Fibroblast of villous mesenchyme (primary cell): ENCODE measurements around the gene PDZD2. TPM values are rescaled to one million over a fixed set of nuclear protein-coding genes. Genes with fewer than 3 reads are reported as not detected.

Experiments
- DNase-seq: peaks from one replicate; pipeline ENCODE4 v3.0.0-alpha.2; 2010; ENCODE audit warnings: low read depth
- H3K4me3 ChIP-seq: 2 replicates; pipeline ENCODE4 v1.5.1; 2011; ENCODE audit warnings: low read depth, mild to moderate bottlenecking, low read length
- total RNA-seq: library from RNA; depleted of rRNA; stranded (reverse); fragments of >200 nt; gene quantifications from 2 replicates; pipeline ENCODE4 v1.2.3, GENCODE V29; 2012
- TF ChIP-seq, protein P1 (sequence below): IDR thresholded peaks from 2 replicates; pipeline ENCODE4 v1.5.1; 2012; ENCODE audit warnings: low read depth, mild to moderate bottlenecking, low read length; ENCODE audit not compliant: insufficient read depth

Gene PDZD2
- total RNA-seq, 1 donor = 2.6 TPM

DNA sequence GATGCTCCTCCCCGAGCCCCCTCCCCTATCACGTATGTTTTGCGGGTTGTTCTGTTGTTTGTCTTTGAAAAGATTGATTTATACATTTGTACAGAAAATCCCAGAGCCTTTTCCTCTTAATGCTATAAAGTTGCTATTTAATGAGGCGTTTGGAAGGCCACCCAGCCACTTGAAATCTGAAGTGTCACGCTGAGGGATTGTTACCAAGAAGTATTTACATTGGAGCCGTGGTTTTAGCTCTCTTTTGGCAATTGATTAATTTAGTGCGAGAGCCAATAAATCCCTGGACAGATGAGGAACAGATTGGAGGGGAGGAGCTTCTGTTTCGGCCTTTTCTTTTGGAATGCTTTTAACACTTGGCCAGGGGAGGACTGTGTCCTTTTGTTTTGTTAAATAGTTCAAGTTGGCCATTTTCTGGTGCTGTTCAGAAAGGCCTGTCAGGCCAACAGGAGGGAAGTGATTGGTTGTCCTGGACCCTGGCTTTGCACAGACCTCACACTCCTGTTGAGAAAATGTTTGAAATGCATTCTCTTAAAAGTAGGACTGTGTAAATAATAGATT is 250.2 kb downstream of the PDZD2 start:
- TF ChIP-seq, protein P1, sequence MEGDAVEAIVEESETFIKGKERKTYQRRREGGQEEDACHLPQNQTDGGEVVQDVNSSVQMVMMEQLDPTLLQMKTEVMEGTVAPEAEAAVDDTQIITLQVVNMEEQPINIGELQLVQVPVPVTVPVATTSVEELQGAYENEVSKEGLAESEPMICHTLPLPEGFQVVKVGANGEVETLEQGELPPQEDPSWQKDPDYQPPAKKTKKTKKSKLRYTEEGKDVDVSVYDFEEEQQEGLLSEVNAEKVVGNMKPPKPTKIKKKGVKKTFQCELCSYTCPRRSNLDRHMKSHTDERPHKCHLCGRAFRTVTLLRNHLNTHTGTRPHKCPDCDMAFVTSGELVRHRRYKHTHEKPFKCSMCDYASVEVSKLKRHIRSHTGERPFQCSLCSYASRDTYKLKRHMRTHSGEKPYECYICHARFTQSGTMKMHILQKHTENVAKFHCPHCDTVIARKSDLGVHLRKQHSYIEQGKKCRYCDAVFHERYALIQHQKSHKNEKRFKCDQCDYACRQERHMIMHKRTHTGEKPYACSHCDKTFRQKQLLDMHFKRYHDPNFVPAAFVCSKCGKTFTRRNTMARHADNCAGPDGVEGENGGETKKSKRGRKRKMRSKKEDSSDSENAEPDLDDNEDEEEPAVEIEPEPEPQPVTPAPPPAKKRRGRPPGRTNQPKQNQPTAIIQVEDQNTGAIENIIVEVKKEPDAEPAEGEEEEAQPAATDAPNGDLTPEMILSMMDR = no peak
- DNase-seq = no peak
- no peak overlapping the region for H3K4me3 ChIP-seq

DNA sequence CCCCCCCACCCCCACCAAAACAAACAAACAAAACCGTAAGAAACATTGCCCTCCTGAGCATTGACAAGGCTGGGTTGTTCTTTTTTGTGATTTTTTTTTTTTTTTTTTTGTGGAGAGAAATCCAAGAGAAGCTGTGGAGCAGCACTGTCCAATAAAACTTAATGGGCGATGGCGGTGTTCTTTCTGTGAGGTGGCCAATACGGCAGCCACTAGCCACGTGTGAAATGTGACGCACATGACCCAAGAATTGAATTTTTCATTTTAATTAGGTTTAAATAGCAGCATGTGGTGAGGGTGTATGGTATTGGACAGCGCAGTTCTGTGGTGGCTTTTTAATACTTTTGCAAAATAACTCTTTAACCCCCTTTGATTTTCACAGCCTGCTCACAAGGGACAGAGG is 251.1 kb downstream of the PDZD2 start:
- H3K4me3 ChIP-seq = no peak overlapping the region
- no peak for DNase-seq
- TF ChIP-seq, protein P1 = no peak

DNA sequence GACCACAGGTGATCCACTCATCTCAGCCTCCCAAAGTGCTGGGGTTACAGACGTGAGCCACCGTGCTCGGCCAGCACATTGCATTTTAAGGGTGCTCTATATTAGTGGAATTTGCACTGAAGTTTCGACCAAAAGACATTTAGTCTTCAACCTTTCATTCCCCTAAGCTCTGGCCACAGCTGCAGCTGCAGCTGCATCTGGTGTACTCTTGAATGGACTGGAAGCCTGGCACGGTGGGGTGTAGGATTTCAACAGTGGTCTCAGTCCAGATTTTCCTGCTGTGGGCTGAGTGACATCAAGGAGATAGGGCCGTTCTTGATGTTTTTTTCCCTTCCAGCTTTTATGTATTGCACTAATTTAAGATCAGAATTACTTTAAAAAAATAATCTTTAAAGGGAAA is 255.2 kb downstream of the PDZD2 start:
- H3K4me3 ChIP-seq = no peak overlapping the region
- TF ChIP-seq, protein P1 = no peak
- no peak for DNase-seq

DNA sequence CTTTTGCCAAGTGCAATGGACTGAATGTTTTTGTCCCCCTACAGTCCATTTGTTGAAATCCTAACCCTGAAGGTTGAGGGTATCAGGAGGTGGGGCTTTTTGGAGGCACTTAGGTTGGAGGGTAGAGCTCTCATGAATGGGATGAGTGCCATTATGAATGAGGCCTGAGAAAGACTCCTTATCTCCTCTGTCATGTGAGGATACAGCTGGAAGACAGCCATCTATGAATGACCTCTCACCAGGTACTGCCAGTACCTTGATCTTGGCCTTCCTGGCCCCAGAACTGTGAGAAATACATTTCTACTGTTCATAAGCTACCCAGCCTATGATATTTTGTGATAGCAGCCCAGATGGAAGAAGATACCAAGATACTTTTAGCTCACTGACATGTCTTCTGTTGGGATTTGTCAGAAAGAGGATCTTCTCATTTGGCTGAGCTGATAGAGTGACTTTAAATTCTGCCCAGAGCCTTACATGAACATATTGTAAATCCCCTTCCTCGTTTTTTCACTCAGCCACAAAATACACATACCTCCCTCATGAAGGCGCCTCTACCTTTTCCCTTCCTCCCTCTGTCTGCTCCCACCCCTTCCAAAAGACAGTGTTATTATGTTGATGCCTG is 256.4 kb downstream of the PDZD2 start:
- TF ChIP-seq, protein P1 = no peak
- no peak for DNase-seq
- no peak overlapping the region for H3K4me3 ChIP-seq

DNA sequence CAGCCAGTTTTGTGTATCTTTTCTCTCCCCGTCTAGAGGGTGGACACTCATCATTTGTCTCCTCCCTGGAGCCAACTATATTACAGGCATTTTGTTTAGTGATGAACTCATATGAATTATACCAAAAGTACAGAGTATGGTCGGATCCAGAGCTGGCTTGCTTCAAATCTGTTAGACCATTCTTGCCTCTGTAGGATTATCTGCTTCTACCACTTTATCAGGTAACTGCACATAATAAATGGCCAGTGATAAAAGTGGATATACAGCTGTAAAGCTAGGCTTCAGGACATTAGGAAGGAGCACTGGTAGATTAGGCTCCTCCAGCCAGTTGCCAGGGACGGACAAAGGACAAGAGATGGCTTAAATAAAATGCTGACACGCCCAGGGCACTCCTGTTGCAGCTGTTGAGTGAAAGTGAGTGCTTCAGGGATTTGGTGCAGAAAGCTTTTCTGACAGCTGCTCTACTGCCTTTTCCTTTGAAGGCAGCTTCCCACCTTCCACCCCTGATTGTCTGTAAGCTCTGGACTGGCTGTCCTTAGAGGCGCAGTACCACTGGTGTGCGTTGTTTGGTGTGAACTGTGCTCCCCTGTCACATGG is 259.2 kb downstream of the PDZD2 start:
- TF ChIP-seq, protein P1 = no peak
- H3K4me3 ChIP-seq = no peak overlapping the region
- no peak for DNase-seq

DNA sequence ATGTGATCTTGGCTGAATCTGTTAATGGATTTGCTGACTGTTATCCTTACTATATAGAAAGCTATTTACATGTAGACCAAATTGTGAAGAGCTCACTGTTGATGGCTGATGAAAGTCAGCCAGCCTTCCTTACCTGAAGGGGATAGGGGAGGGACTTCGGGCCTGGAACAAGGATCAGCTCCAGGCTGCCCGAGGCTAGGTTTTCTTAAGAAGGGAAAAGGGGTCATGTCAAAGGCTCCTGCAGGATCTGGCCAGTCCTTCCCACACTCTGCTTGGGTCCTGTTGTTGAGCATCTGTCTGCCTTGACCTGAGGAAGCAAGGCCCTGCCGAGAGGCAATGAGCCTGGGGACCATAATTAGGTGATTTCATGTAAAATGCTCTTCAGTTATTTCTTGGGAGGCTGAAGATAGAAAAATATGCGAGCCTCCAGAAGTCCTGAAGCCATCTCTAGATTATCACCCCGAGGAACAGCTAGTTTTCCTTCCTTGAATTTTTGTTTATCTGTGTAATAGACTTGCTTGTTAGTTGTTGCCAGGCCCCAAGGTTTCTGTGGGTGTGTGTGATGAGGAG is 261.4 kb downstream of the PDZD2 start:
- TF ChIP-seq, protein P1 = no peak
- DNase-seq = no peak
- H3K4me3 ChIP-seq = no peak overlapping the region
